SK-N-SH (cell line): ENCODE data around the gene SPIRE1. TPM values are rescaled to one million over a fixed set of nuclear protein-coding genes. Genes with fewer than 3 reads are reported as not detected.

Experiments
- CTCF ChIA-PET: fragments of 300-600, 350-600 bp; formaldehyde crosslinking; extraction: SDS; loops from one replicate; lab custom pipeline; 2021; lab: Yijun Ruan, JAX
- POLR2A ChIA-PET: fragments of 350-600 bp; sonication (Branson Sonifier 250); formaldehyde crosslinking; extraction: SDS; loops from one replicate; lab custom pipeline; 2020; ENCODE audit warnings: antibody characterized with exemption, inconsistent platforms; lab: Yijun Ruan, JAX
- DNase-seq: peaks from one replicate; pipeline ENCODE4 v3.0.0; 2012
- H2AFZ ChIP-seq: fragments of 200-600 bp; sonication (generic); 2 replicates; pipeline ENCODE4 v1.8.1; 2016; ENCODE audit warnings: antibody characterized with exemption, mild to moderate bottlenecking, low read depth
- H3F3A ChIP-seq: fragments of 200-600 bp; sonication (generic); replicated peaks from 2 replicates; pipeline ENCODE3; 2016; ENCODE audit warnings: antibody characterized with exemption, mild to moderate bottlenecking; ENCODE audit not compliant: insufficient read depth
- H3K27ac ChIP-seq, 2 experiments: fragments of 200-500 bp in 1 of 2; fragments of 200-600 bp in 1 of 2; sonication (Bioruptor generic) in 1 of 2; sonication (generic), shearing (Covaris generic) in 1 of 2; 2 replicates each; pipeline versions ENCODE4 v1.5.1 to v1.6.1; 2014 to 2016; ENCODE audit warnings: low read depth in 2 of 2, inconsistent platforms in 1 of 2, low read length in 1 of 2, mild to moderate bottlenecking in 1 of 2, mixed read lengths in 1 of 2
- H3K27me3 ChIP-seq: fragments of 200-600 bp; sonication (generic), shearing (Covaris generic); 2 replicates; pipeline ENCODE4 v1.6.1; 2016; ENCODE audit warnings: mixed run types; ENCODE audit not compliant: insufficient read depth
- H3K36me3 ChIP-seq, 2 experiments: fragments of 200-500 bp in 1 of 2; fragments of 200-600 bp in 1 of 2; sonication (Bioruptor generic) in 1 of 2; sonication (generic) in 1 of 2; replicated peaks in 1 of 2; 2 replicates each; pipeline versions ENCODE3 to v1.5.1; 2014 to 2016; ENCODE audit warnings: low read length in 1 of 2, mild to moderate bottlenecking in 1 of 2; ENCODE audit not compliant: insufficient read depth in 2 of 2, control insufficient read depth in 1 of 2
- H3K4me1 ChIP-seq, 2 experiments: fragments of 200-500 bp in 1 of 2; fragments of 200-600 bp in 1 of 2; sonication (Bioruptor generic) in 1 of 2; sonication (generic), shearing (Covaris generic) in 1 of 2; 2 replicates each; pipeline versions ENCODE4 v1.5.1 to v1.6.1; 2014 to 2016; ENCODE audit warnings: low read depth in 1 of 2, low read length in 1 of 2, mixed run types in 1 of 2; ENCODE audit not compliant: insufficient read depth in 2 of 2, control insufficient read depth in 1 of 2
- H3K4me2 ChIP-seq: fragments of 200-600 bp; sonication (generic), shearing (Covaris generic); 2 replicates; pipeline ENCODE4 v1.6.1; 2017; ENCODE audit warnings: mixed run types
- H3K4me3 ChIP-seq, 2 experiments: fragments of 200-500 bp in 1 of 2; fragments of 200-600 bp in 1 of 2; sonication (Bioruptor generic) in 1 of 2; sonication (generic), shearing (Covaris generic) in 1 of 2; 2 replicates each; pipeline versions ENCODE4 v1.5.1 to v1.8.1; 2014 to 2016; ENCODE audit warnings: low read depth in 2 of 2, inconsistent platforms in 1 of 2, low read length in 1 of 2, mild to moderate bottlenecking in 1 of 2, mixed read lengths in 1 of 2, moderate library complexity in 1 of 2
- H3K79me2 ChIP-seq: fragments of 200-600 bp; sonication (generic); 2 replicates; pipeline ENCODE4 v1.8.1; 2017; ENCODE audit warnings: mild to moderate bottlenecking; ENCODE audit not compliant: insufficient read depth
- H3K9ac ChIP-seq: fragments of 200-600 bp; sonication (generic); 2 replicates; pipeline ENCODE4 v1.6.1; 2017; ENCODE audit warnings: mixed run types
- H3K9me2 ChIP-seq: fragments of 200-600 bp; sonication (generic); 2 replicates; pipeline ENCODE4 v1.6.1; 2017; ENCODE audit warnings: mixed run types
- H3K9me3 ChIP-seq: fragments of 200-600 bp; sonication (generic); 2 replicates; pipeline ENCODE4 v1.6.1; 2017; ENCODE audit warnings: mixed run types, mild to moderate bottlenecking, moderate library complexity
- H4K20me1 ChIP-seq: fragments of 200-600 bp; sonication (generic); 2 replicates; pipeline ENCODE4 v1.6.1; 2017; ENCODE audit warnings: mild to moderate bottlenecking, mixed run types; ENCODE audit not compliant: insufficient read depth
- EP300 ChIP-seq, 2 experiments: IDR thresholded peaks; 2 replicates each; pipeline versions ENCODE4 v1.4.0 to v1.6.1; 2012; ENCODE audit warnings: borderline replicate concordance in 1 of 2, low read depth in 1 of 2, low read length in 1 of 2
- EZH2phosphoT487 ChIP-seq: fragments of 200-600 bp; sonication (generic); IDR thresholded peaks from 2 replicates; pipeline ENCODE4 v1.6.1; 2017; ENCODE audit warnings: low read depth, mixed run types, mild to moderate bottlenecking, antibody characterized with exemption, moderate library complexity, borderline replicate concordance
- GABPA ChIP-seq: IDR thresholded peaks from 2 replicates; pipeline ENCODE4 v1.4.0; 2012; ENCODE audit warnings: low read depth, mild to moderate bottlenecking
- GATA2 ChIP-seq: sonication (generic); formaldehyde crosslinking; IDR thresholded peaks from 2 replicates; pipeline ENCODE4 v1.5.0; 2020; ENCODE audit warnings: mild to moderate bottlenecking, missing genetic modification reagents
- IRF3 ChIP-seq: fragments of 150-350 bp; IDR thresholded peaks from 2 replicates; pipeline ENCODE4 v1.6.1; 2016; ENCODE audit warnings: mild to moderate bottlenecking, low read depth, low read length
- MXI1 ChIP-seq: IDR thresholded peaks from 2 replicates; pipeline ENCODE4 v1.6.1; 2012; ENCODE audit warnings: mild to moderate bottlenecking, low read depth, low read length, improper control_type of control experiment
- NFIC ChIP-seq: IDR thresholded peaks from 2 replicates; pipeline ENCODE4 v1.4.0; 2012; ENCODE audit warnings: borderline replicate concordance
- PBX3 ChIP-seq: IDR thresholded peaks from 2 replicates; pipeline ENCODE4; 2012
- POLR2AphosphoS5 ChIP-seq: IDR thresholded peaks from 2 replicates; pipeline ENCODE4 v1.6.1; 2012; ENCODE audit warnings: low read depth, low read length
- RFX5 ChIP-seq: IDR thresholded peaks from 2 replicates; pipeline ENCODE4 v1.6.1; 2012; ENCODE audit warnings: mild to moderate bottlenecking, improper control_type of control experiment, low read length
- SMC3 ChIP-seq: IDR thresholded peaks from 2 replicates; pipeline ENCODE4 v1.6.1; 2012; ENCODE audit warnings: low read depth, low read length, improper control_type of control experiment
- TAF1 ChIP-seq: IDR thresholded peaks from 2 replicates; pipeline ENCODE4 v1.6.1; 2012; ENCODE audit warnings: low read depth, mild to moderate bottlenecking, low read length, moderate library complexity, borderline replicate concordance
- TEAD4 ChIP-seq: IDR thresholded peaks from 2 replicates; pipeline ENCODE4 v1.4.0; 2012; ENCODE audit warnings: mild to moderate bottlenecking, borderline replicate concordance; ENCODE audit not compliant: insufficient read depth
- ZBTB33 ChIP-seq: IDR thresholded peaks from 2 replicates; pipeline ENCODE4 v1.4.0; 2012; ENCODE audit warnings: low read depth, borderline replicate concordance
- WGBS: methylation state at CpG from one replicate; pipeline ENCODE4 v1.1.6; 2017; ENCODE audit warnings: low lambda C conversion rate; 5-methylcytosine and 5-hydroxymethylcytosine counted together
- polyA plus RNA-seq, 3 experiments: library from polyadenylated mRNA; depleted of rRNA; stranded (reverse); fragments of >200 nt; gene quantifications; 2 replicates each; pipeline ENCODE4 v1.2.3, GENCODE V29; 2012

SPIRE1 gene
- polyA plus RNA-seq, 1 of the 3 experiments (the other 2 are of a cell fraction) = 6.7 TPM

- no peak for TF ChIP-seq GATA2
- no peak for TF ChIP-seq MXI1
- no peak for TF ChIP-seq EZH2phosphoT487
- no peak for TF ChIP-seq GABPA
- no peak for TF ChIP-seq TAF1
- no peak for TF ChIP-seq PBX3
Measured at GRCh38 chr18:12579775-12580174, 78.1 kb downstream of the SPIRE1 start (continued).

GRCh38 chr18:12577848-12578247, 80.1 kb downstream of the SPIRE1 start:
- peaks cover 4% of the 10 kb centered on the region for H3F3A ChIP-seq
- H3K4me3 ChIP-seq = no peak overlapping the region
- no peak overlapping the region for H3K9ac ChIP-seq
- no peaks in the 10 kb centered on the region for H3K36me3 ChIP-seq
- peaks cover 8% of the 10 kb centered on the region; the same call in 1 of the 2 replicates for H3K9me3 ChIP-seq
- no peak overlapping the region for H2AFZ ChIP-seq
- ChIA-PET CTCF (no interaction called here), POLR2A (no interaction called here)
- DNase-seq = no peak
- TF ChIP-seq RFX5 = no peak
- no peak for TF ChIP-seq PBX3
- no peak for TF ChIP-seq TEAD4
- TF ChIP-seq POLR2AphosphoS5 = no peak
- TF ChIP-seq IRF3 = no peak
- no peak for TF ChIP-seq NFIC
- TF ChIP-seq EP300 (IDR thresholded peaks at IDR 0.05; ENCODE audit: borderline replicate concordance in 1 of 2, low read depth in 1 of 2, low read length in 1 of 2) = no peak
- no peak for TF ChIP-seq ZBTB33
- TF ChIP-seq SMC3 = no peak
- TF ChIP-seq, all 33 proteins: peak for 0
- H3K27me3 ChIP-seq = no peaks in the 10 kb centered on the region
- no peak overlapping the region for H3K4me2 ChIP-seq
- H3K27ac ChIP-seq = no peak overlapping the region
- peaks cover 42% of the 10 kb centered on the region for H3K79me2 ChIP-seq
- H4K20me1 ChIP-seq = peaks cover 7% of the 10 kb centered on the region
- no peaks in the 10 kb centered on the region for H3K4me1 ChIP-seq
- H3K9me2 ChIP-seq = no peaks in the 10 kb centered on the region
- WGBS = 100% methylated on average over 1 of the region's 1 CpG
